GM13977 (cell line): Measurements from ENCODE around the gene G6PC1.
"Not testable (repeated sequence)": the region's sequence is repeated elsewhere in the genome, so short reads cannot be mapped to it uniquely, and the experiment has no call there.

Source experiments
- DNase-seq: peaks from one replicate; pipeline ENCODE4 v3.0.0; 2012; ENCODE audit warnings: low spot score
- CTCF ChIP-seq: IDR thresholded peaks from 2 replicates; pipeline ENCODE4 v1.5.1; 2012; ENCODE audit warnings: mild to moderate bottlenecking, control low read depth; ENCODE audit not compliant: insufficient read depth; ENCODE audit errors: extremely low read depth, missing control alignments
- in situ Hi-C: fragments of 300-500 bp; cut with MboI; formaldehyde crosslinking; loops from one replicate; pipeline ENCODE4 v1.12.0; 2022; ENCODE audit warnings: low sequenced_read_pairs, low pct_unique_long_range_greater_than_20kb, mixed read lengths, inconsistent platforms; ENCODE audit not compliant: unreplicated experiment

G6PC1 gene

GRCh38 chr17:42894283-42895184, 6.1 kb upstream of the G6PC1 start:
- in situ Hi-C loops: no loop called here
- no peak for TF ChIP-seq CTCF
- no peak for DNase-seq

- no peak for DNase-seq
- in situ Hi-C loops: no loop called here
- TF ChIP-seq CTCF: no peak
Observed at GRCh38 chr17:42895185-42895555, 5.4 kb upstream of the G6PC1 start.

GRCh38 chr17:42898147-42898811, 2.3 kb upstream of the G6PC1 start:
- no peak for TF ChIP-seq CTCF
- in situ Hi-C loops: no loop called here

GRCh38 chr17:42899981-42900380, 618 bp upstream of the G6PC1 start:
- in situ Hi-C loops, DNase-seq: not testable (repeated sequence)

More at GRCh38 chr17:42898147-42898811, 2.3 kb upstream of the G6PC1 start:
- DNase-seq: no peak

- no peak for TF ChIP-seq CTCF
- no peak for DNase-seq
- in situ Hi-C loops: no loop called here
Observed at GRCh38 chr17:42901535-42902229, 1.1 kb downstream of the G6PC1 start.

GRCh38 chr17:42904110-42904469, 3.5 kb downstream of the G6PC1 start:
- in situ Hi-C loops: no loop called here
- no peak for TF ChIP-seq CTCF
- DNase-seq: no peak
